Activated naive CD4-positive, alpha-beta T cell treated with anti-CD3 and anti-CD28 coated beads for 36 hours (primary cell): ENCODE data around the gene TMEM50A. TPM values are rescaled to one million over a fixed set of nuclear protein-coding genes. Genes with fewer than 3 reads are reported as not detected.
"Not testable (repeated sequence)": the region's sequence is repeated elsewhere in the genome, so short reads cannot be mapped to it uniquely, and the experiment has no call there.

Experiments used
- CTCF ChIA-PET: fragments of 350-600 bp; sonication (Branson Sonifier 250); formaldehyde crosslinking; loops from one replicate; lab custom pipeline; 2021; ENCODE audit warnings: antibody characterized with exemption; lab: Charles Lee
- DNase-seq: peaks from one replicate; pipeline ENCODE4 v3.0.0-alpha.2; 2020
- H3K27ac Mint-ChIP-seq: one replicate; pipeline ENCODE4 v1.8.0; 2021; ENCODE audit warnings: mild to moderate bottlenecking, mixed read lengths
- H3K27me3 Mint-ChIP-seq: one replicate; pipeline ENCODE4 v1.8.0; 2021; ENCODE audit warnings: low read depth, mixed read lengths
- H3K36me3 Mint-ChIP-seq: one replicate; pipeline ENCODE4 v1.8.0; 2021; ENCODE audit warnings: low read depth, mixed read lengths
- H3K4me1 Mint-ChIP-seq: one replicate; pipeline ENCODE4 v1.8.0; 2021; ENCODE audit warnings: low read depth, mixed read lengths
- H3K4me3 Mint-ChIP-seq: one replicate; pipeline ENCODE4 v1.8.0; 2021; ENCODE audit warnings: mild to moderate bottlenecking, moderate library complexity, mixed read lengths
- H3K9me3 Mint-ChIP-seq: one replicate; pipeline ENCODE4 v1.8.0; 2021; ENCODE audit warnings: mixed read lengths
- intact Hi-C: fragments of 100-400 bp; cut with micrococcal nuclease; formaldehyde crosslinking; loops from one replicate; pipeline ENCODE4 v1.15.1; 2023
- total RNA-seq, 2 experiments: library from RNA; stranded (reverse); gene quantifications; one replicate each; pipeline ENCODE4 v1.2.3, GENCODE V29; 2021

Gene TMEM50A
- total RNA-seq, 2 experiments from 2014 or later = 96.2 to 98.3 TPM

- DNase-seq, H3K27me3 Mint-ChIP-seq, H3K36me3 Mint-ChIP-seq, H3K9me3 Mint-ChIP-seq, H3K4me1 Mint-ChIP-seq, H3K4me3 Mint-ChIP-seq, H3K27ac Mint-ChIP-seq, intact Hi-C loops: not testable (repeated sequence)
- CTCF ChIA-PET = interaction anchor here (0.6 kb wide), 1 partner anchor 319 kb away, joined by 3 read pairs; no protein-coding TSS in a partner anchor
These were observed 31.6 kb downstream of the TMEM50A start for GRCh38 chr1:25369691-25370271.

GRCh38 chr1:25371757-25372156 is 33.6 kb downstream of the TMEM50A start:
- H3K36me3 Mint-ChIP-seq, intact Hi-C loops, H3K27ac Mint-ChIP-seq, DNase-seq, H3K27me3 Mint-ChIP-seq, CTCF ChIA-PET, H3K4me3 Mint-ChIP-seq, H3K9me3 Mint-ChIP-seq, H3K4me1 Mint-ChIP-seq: not testable (repeated sequence)

GRCh38 chr1:25378367-25378766 is 40.2 kb downstream of the TMEM50A start:
- H3K9me3 Mint-ChIP-seq, H3K27me3 Mint-ChIP-seq, H3K36me3 Mint-ChIP-seq, DNase-seq, H3K4me3 Mint-ChIP-seq, H3K27ac Mint-ChIP-seq, CTCF ChIA-PET, H3K4me1 Mint-ChIP-seq, intact Hi-C loops: not testable (repeated sequence)

- CTCF ChIA-PET, H3K4me1 Mint-ChIP-seq, H3K4me3 Mint-ChIP-seq, H3K27ac Mint-ChIP-seq, H3K9me3 Mint-ChIP-seq, DNase-seq, intact Hi-C loops, H3K27me3 Mint-ChIP-seq, H3K36me3 Mint-ChIP-seq: not testable (repeated sequence)
These were observed 44.4 kb downstream of the TMEM50A start for GRCh38 chr1:25382543-25382942.

- H3K9me3 Mint-ChIP-seq, H3K4me3 Mint-ChIP-seq, intact Hi-C loops, CTCF ChIA-PET, H3K27me3 Mint-ChIP-seq, H3K27ac Mint-ChIP-seq, H3K36me3 Mint-ChIP-seq, DNase-seq, H3K4me1 Mint-ChIP-seq: not testable (repeated sequence)
These were observed 45.0 kb downstream of the TMEM50A start for GRCh38 chr1:25383090-25383489.

- H3K9me3 Mint-ChIP-seq, H3K36me3 Mint-ChIP-seq, H3K27me3 Mint-ChIP-seq, H3K4me1 Mint-ChIP-seq, CTCF ChIA-PET, H3K4me3 Mint-ChIP-seq, DNase-seq, H3K27ac Mint-ChIP-seq, intact Hi-C loops: not testable (repeated sequence)
These were observed 45.7 kb downstream of the TMEM50A start for GRCh38 chr1:25383875-25384274.

- H3K36me3 Mint-ChIP-seq, H3K4me1 Mint-ChIP-seq, intact Hi-C loops, H3K27ac Mint-ChIP-seq, H3K4me3 Mint-ChIP-seq, CTCF ChIA-PET, H3K9me3 Mint-ChIP-seq, H3K27me3 Mint-ChIP-seq, DNase-seq: not testable (repeated sequence)
These were observed 49.0 kb downstream of the TMEM50A start for GRCh38 chr1:25387096-25387495.

- intact Hi-C loops, H3K9me3 Mint-ChIP-seq, H3K4me3 Mint-ChIP-seq, H3K27me3 Mint-ChIP-seq, H3K36me3 Mint-ChIP-seq, H3K27ac Mint-ChIP-seq, H3K4me1 Mint-ChIP-seq, DNase-seq, CTCF ChIA-PET: not testable (repeated sequence)
These were observed 50.6 kb downstream of the TMEM50A start for GRCh38 chr1:25388691-25389090.

GRCh38 chr1:25389721-25390120 is 51.6 kb downstream of the TMEM50A start:
- H3K36me3 Mint-ChIP-seq, CTCF ChIA-PET, intact Hi-C loops, H3K27ac Mint-ChIP-seq, H3K4me3 Mint-ChIP-seq, H3K4me1 Mint-ChIP-seq, DNase-seq, H3K27me3 Mint-ChIP-seq, H3K9me3 Mint-ChIP-seq: not testable (repeated sequence)

- intact Hi-C loops = no loop called here
- no peak for DNase-seq
- Mint-ChIP-seq H3K4me3 (no peak overlapping the region), H3K27me3 (no peaks in the 10 kb centered on the region), H3K36me3 (no peaks in the 10 kb centered on the region), H3K27ac (no peak overlapping the region), H3K9me3 (no peaks in the 10 kb centered on the region), H3K4me1 (peaks cover 3% of the 10 kb centered on the region)
- CTCF ChIA-PET = interaction anchor here (0.6 kb wide), 2 partner anchors 141 to 600 kb away, joined by 3 to 5 read pairs; no protein-coding TSS in a partner anchor
These were observed 54.7 kb downstream of the TMEM50A start for GRCh38 chr1:25392841-25393240.

- not testable (repeated sequence) for H3K4me1 Mint-ChIP-seq
These were observed 59.4 kb downstream of the TMEM50A start for GRCh38 chr1:25397549-25397948.

GRCh38 chr1:25398079-25398478 is 59.9 kb downstream of the TMEM50A start:
- H3K27me3 Mint-ChIP-seq, CTCF ChIA-PET, DNase-seq, H3K9me3 Mint-ChIP-seq, H3K4me3 Mint-ChIP-seq, H3K36me3 Mint-ChIP-seq, H3K4me1 Mint-ChIP-seq, H3K27ac Mint-ChIP-seq, intact Hi-C loops: not testable (repeated sequence)

More at GRCh38 chr1:25397549-25397948, 59.4 kb downstream of the TMEM50A start:
- H3K27ac Mint-ChIP-seq, H3K27me3 Mint-ChIP-seq, H3K9me3 Mint-ChIP-seq, H3K36me3 Mint-ChIP-seq, intact Hi-C loops, DNase-seq, H3K4me3 Mint-ChIP-seq: not testable (repeated sequence)
- CTCF ChIA-PET = interaction anchor here (0.7 kb wide), 2 partner anchors 129 to 216 kb away, joined by 3 read pairs; no protein-coding TSS in a partner anchor

- H3K27ac Mint-ChIP-seq, H3K4me3 Mint-ChIP-seq, intact Hi-C loops, H3K9me3 Mint-ChIP-seq, H3K36me3 Mint-ChIP-seq, H3K4me1 Mint-ChIP-seq, H3K27me3 Mint-ChIP-seq: not testable (repeated sequence)
- CTCF ChIA-PET = interaction anchor here (0.6 kb wide), 3 partner anchors 116 to 400 kb away, joined by 4 to 7 read pairs (median 6); no protein-coding TSS in a partner anchor
- peak; percentile 34 for DNase-seq
These were observed 65.0 kb downstream of the TMEM50A start for GRCh38 chr1:25402947-25403803.
